DMS53 treated with DMSO at 0.1 percent for 48 hours (cell line): ENCODE results near the gene MRPL20.
"Not testable (repeated sequence)": the region's sequence is repeated elsewhere in the genome, so short reads cannot be mapped to it uniquely, and the experiment has no call there.

Source experiments
- DNase-seq: peaks from one replicate; lab custom pipeline; 2025; ENCODE audit not compliant: unreplicated experiment; lab: John Stamatoyannopoulos, UW

The MRPL20 gene

DNA sequence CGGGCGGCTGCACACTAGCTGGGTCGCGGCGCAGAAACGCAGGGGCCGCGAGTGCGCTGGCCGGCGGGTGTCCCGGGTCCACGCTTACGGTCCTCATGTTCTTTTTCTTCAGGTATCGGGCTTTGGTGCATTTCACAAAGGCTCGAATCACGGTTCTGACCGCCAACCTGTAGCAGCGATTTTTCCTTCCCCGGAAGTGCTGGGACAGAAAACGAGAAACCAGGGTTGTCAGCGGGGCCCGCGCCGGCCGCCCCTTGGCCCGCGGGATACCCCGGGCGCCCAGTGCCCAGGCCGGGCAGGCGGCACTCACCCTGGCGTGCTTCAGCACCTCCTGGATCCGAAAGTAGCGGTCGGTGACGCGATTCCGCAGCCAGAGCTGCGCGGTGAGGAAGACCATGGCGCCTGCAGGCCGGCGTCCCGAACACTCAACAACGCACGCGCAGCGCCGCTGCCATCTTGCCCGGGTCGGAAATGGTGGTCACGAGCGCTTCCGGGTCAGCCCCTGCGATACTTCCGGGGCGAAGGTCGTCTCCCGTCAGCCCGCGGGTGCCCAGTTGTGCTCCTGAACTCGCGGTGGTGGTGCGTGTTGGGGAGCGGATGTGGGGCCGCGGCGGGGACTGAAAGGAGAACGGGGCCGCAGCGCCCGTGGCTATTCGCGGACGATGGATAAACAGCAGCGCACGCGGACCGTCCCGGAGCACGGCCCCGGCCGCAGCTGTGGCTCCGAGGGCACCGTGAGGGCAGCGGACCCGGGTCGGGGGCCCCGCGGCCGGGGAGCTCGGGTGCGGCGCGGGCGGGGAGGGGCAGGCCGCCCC is at the start of gene MRPL20:
MRPL20 (minus strand) TSS at position 473 of the 815 bp plus-strand sequence; CDS start at position 397, 76 bp downstream.
- DNase-seq = peak; percentile 82

GRCh38 chr1:1456683-1457255 is 49.7 kb upstream of the MRPL20 start:
- not testable (repeated sequence) for DNase-seq

DNA sequence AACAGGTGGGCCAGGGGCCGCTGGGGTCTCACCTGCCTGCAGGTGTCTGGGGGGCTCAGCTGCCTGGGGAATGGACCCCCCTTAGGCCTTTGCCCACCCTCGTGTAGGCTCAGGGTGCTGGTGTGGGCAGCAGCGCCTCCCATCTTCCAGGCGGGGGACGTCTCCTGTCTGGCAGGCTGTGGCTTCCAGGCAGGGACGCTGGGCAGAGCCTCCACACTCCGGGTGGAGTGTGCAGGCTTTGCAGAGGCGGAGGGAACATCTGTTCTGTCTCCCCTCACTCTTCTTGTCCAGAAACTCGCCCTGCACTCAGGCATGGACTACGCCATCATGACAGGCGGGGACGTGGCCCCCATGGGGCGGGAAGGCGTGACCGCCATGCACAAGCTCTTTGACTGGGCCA is 48.8 kb upstream of the MRPL20 start:
- not testable (repeated sequence) for DNase-seq

DNA sequence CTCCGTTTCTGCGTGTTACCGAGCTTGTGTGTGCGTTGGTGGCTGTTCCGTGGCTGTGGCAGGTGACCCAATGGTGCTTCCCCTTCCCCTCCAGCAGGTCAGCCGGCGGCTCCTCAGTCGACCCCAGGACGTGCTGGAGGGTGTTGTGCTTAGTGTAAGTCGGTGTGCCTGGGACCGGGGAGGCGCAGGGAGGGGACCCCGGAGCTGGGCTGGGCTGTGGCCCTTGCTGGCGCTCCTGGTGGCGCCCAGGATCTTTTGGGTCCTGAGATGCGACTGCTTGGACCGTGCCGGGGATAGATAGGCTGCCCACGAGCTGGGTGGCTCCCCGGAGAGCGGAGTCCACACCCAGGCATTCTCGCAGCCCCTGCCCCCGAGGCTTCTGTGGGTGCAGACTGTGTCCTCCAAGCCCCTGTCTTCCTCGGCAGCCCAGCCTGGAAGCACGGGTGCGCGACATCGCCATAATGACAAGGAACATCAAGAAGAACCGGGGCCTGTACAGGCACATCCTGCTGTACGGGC is 48.3 kb upstream of the MRPL20 start:
- no peak for DNase-seq

GRCh38 chr1:1454286-1455056 is 47.4 kb upstream of the MRPL20 start:
- not testable (repeated sequence) for DNase-seq

DNA sequence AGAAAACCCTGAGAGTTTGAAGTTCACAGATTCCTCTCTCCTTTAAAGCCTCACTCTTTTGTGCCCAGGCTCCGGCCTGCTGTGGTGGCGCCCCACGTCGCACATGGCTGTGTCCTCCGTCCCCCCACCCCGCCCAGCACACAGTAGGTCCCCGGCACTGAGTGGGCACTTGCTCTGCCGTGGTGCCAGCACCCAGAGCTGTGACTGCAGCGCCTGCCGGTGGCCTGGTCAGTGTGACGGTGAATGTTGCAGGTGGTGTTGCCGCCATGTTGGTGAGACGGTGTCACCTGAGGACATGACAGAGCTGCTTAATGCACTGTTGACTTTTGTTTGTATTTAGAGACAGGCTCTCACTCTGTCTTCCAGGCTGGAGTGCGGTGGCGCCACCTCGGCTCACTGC is 45.8 kb upstream of the MRPL20 start:
- DNase-seq = no peak

- DNase-seq = not testable (repeated sequence)
These were observed 45.3 kb upstream of the MRPL20 start for GRCh38 chr1:1452365-1452739.

GRCh38 chr1:1451696-1452364 is 44.7 kb upstream of the MRPL20 start:
- DNase-seq = no peak

DNA sequence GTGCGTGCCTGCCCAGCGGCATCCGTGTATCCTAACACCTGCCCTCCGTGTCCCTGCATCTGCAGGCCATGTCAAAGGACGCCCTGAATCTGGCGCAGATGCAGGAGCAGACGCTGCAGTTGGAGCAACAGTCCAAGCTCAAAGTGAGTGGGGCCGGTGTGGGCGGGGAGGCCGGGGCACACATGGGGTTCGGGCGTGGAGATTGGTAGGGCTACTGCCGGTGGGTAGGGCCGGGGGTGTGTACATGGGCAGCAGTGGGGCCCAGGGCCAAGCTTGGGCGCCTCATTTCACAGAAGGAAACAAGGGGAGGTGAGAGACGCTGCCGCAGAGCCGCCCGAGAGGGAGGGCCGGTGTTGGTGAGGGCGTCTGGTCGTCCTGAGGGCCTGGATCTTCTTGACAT is 43.5 kb upstream of the MRPL20 start:
- not testable (repeated sequence) for DNase-seq

DNA sequence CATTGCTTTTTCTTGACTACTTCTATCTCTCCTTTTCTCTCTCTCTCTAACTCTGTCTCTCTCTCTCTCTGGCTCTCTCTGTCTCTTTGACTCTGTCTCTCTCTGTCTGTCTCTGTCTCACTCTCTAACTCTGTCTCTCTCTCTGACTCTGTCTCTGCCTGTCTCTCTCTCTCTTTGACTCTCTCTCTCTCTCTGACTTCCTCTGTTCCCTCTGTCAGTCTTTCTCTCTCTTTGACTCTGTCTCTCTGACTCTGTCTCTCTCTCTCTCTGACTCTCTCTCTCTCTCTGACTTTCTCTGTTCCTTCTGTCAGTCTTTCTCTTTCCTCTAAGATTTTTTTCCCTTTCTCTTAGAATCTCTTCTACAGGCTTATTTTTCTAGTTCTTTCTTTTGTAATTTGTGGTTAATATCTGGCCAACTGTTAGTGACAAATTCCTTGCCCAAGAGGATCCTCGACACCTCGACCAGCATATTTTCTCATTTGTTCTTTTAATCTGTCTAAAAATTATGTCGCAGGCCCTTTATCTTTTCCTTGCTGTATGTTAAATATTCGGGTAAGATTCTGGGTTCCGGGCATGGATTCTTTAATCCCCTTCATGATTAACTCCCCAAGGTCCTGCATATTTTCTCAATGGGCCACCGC is 42.1 kb upstream of the MRPL20 start, which contains the start of gene ATAD3C:
ATAD3C (plus strand) TSS at position 591 of the 641 bp plus-strand sequence. CDS start 995 bp downstream, outside the sequence.
- no peak for DNase-seq

GRCh38 chr1:1446631-1447030 is 39.5 kb upstream of the MRPL20 start:
- DNase-seq = not testable (repeated sequence)

- no peak for DNase-seq
These were observed 35.1 kb upstream of the MRPL20 start for GRCh38 chr1:1442069-1442770.

GRCh38 chr1:1441002-1441888 is 34.2 kb upstream of the MRPL20 start:
- peak; percentile 13 for DNase-seq

DNA sequence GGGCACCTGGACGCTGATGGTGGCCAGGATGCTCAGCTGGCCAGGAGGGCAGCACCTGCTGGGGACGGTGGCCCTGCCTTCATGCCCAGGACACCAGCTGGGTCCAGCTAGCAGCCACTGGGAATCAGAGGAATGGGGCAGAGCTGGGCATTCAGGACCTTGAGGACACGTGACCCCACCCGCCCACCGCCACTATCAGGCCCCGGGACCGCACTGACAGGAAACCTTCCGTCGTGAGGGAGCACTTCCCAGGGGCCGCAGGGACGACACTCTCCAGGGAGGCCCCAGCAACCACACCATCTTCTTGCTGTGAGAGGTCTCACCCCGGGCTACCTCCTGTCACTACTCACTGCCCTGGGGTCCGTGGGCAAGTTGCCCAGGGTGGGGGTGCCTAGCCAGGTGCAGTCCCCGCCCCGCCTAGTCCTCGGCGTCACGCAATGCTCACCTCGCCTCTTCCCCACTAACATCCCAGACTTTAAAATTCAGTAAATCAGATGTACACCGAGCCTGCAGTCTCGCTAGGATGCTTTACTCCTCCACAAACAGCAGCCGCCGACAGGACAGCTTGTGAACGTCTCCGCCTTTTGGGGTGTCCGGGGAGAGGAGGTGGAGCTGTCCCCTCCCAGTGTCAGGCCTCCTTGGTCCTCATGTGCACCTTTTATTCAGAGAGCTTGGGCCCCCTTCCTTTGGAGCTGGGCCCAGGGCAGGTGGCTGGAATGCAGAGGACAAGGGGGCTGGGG is 33.3 kb upstream of the MRPL20 start:
- DNase-seq = no peak

DNA sequence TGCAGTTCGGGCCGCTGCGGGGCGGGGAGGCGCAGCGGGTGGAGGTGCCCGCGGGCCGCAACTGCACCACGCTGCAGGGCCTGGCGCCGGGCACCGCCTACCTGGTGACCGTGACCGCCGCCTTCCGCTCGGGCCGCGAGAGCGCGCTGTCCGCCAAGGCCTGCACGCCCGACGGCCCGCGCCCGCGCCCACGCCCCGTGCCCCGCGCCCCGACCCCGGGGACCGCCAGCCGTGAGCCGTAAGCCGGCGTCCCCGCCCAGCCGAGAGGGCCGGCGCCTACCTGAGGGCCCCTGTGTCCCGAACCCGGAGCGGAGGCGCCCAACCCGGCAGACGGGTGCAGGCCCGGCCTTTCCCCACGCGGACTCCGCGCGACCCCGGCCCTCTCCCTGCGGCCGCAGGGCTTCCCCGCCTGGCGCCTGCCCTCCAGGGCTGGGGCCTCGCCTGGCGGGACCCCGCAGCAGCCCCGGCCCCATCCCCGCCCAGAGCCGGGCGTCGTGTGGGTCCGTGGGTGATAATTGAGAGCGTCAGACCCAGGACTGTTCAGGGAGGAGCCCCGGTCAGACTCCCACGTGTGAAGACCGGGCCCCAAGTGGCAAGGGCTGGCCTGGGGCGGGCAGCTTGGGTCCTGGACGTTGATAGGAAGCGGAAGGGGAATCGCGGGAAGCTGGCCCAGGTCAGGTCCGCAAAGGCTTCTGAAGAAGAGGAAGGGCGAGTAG is 32.6 kb upstream of the MRPL20 start:
- no peak for DNase-seq

- no peak for DNase-seq
These were observed 31.7 kb upstream of the MRPL20 start for GRCh38 chr1:1438531-1439381.
